ENCODE data around the gene GABRG3.

The GABRG3 gene

GRCh38 chr15:27509014-27509413, 538.0 kb downstream of the GABRG3 start:
- no peak for DNase-seq (ENCODE audit: low read depth)

GRCh38 chr15:27512281-27513001, 541.5 kb downstream of the GABRG3 start:
- no peak for DNase-seq (ENCODE audit: low read depth)

DNA sequence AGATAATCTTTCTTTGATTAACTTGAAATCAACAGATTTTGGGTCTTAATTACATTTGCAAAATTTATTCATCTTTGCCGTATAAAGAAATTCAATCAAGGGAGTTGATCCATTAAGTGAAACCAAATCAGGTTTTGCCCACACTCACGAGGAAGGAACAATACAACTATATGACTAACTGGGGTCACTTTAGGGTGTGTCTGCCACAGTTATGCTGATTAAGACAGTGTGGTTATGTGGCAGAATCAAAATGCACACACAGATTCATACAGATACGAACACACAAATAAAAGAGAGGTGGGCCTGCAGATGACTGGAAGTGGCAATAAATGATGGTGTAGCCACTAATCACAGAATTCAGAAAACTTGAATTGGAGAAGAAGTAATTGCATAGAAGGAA, 543.5 kb downstream of the GABRG3 start:
- DNase-seq (ENCODE audit: low read depth): no peak

GRCh38 chr15:27527490-27528067, 556.6 kb downstream of the GABRG3 start:
- DNase-seq (ENCODE audit: low read depth): no peak

- DNase-seq (ENCODE audit: low read depth): no peak
Measured at GRCh38 chr15:27529399-27529798, 558.4 kb downstream of the GABRG3 start.

GRCh38 chr15:27530994-27531393, 560.0 kb downstream of the GABRG3 start:
- DNase-seq (ENCODE audit: low read depth): no peak

DNA sequence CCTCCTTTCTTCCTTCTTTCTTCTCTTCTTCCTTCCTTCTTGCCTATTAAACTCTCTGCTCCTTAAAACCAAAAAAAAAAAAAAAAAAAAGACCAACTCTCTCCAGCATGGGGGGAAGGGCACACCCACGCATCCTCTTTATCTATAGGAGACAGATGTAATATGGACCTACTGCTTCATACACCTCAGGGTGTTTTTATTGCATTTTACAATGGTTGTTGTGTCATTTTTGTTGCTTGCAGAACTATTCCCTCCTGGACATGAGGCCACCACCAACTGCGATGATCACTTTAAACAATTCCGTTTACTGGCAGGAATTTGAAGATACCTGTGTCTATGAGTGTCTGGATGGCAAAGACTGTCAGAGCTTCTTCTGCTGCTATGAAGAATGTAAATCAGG, 561.4 kb downstream of the GABRG3 start:
- DNase-seq (ENCODE audit: low read depth): no peak

DNA sequence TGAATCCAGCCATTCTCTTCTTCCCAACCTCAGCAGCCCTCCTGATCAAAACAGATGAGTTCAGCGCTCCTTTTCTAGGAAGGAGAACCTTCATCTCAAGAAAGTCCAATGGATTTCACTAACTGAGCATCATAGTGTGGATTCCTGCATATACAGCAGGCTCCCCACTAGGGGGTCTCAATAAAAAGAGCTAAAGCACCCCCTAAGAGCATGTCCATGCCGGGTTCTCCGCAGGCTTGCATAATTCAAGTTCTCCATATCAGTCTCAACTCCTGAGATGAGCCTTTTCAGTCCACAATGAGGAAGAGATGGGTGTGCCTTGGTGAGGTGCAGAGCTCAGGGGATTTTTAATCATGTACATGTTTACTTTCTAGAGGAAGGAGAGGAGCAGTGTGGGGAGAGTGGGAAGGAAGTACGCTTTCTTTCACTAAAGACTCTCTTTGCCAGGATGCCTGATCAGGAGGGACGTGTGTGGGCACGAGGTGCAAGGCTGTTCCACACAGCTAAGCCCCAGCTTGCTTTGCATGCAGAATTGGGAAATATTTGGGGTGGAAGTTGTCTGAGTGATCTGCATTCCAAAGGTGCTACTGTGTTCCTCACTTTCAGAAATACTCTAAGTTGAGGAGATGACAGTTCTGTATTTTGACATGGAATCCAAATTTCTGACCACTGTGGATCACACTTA, 564.6 kb downstream of the GABRG3 start:
- no peak for DNase-seq (ENCODE audit: low read depth)

DNA sequence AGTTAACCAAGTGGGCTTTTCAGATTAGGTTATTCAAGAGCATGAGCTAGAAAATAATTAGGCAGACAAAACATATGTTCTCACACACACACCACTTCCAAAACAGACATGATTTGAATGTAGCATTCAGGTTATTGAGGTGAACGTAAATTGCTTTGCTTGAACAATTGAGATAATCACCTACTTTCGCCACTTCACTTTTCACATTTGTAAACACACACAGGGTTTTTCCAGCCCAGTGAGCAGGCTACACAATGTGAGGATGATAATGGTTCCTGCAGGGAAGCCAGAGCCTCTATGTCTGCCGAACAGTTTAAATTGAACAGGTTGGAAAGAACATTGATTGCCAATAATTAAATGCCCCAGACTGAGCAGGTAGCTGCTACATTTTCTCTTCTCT, 567.3 kb downstream of the GABRG3 start:
- no peak for DNase-seq (ENCODE audit: low read depth)

DNA sequence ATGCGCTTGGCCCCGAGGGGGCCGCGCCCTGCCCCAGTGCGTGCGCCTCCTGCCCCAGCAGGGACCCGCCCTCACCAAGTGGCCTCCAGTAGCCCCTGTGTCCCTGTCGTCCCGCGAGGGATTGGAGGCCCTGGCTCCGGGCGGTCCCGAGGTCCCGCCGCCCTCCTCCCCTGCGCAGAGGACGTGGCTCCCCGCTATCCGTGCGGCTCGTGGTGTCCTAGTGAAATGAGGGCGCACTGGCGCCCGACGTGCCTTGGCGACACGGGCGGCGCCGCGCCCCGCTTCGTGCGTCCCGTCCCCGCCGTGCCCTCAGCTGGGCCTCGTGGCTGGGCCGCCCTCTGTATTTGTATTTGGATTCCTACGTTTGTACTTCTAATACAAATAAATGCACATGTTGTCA, 570.6 kb downstream of the GABRG3 start:
- no peak for DNase-seq (ENCODE audit: low read depth)

- no peak for DNase-seq (ENCODE audit: low read depth)
Measured at GRCh38 chr15:27545494-27546255, 574.7 kb downstream of the GABRG3 start.

DNA sequence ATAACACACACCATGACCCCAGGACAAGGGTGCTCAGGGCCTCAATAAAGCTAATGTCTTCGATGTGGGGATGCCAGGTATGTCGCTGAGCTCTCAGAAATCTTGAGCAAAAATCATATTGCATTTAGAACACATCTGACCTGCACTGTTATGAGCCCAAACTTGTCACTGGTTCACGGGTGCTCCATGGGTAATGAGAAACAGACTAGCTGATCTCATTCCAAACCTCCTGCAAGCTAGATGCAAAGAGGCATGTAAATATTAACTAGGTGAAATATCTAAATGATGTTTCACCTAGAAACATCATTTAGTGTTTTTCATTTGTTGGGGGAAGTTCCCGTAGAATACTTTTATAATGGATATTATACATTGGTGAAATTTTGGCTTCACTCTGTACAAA, 578.8 kb downstream of the GABRG3 start:
- no peak for DNase-seq (ENCODE audit: low read depth)

DNA sequence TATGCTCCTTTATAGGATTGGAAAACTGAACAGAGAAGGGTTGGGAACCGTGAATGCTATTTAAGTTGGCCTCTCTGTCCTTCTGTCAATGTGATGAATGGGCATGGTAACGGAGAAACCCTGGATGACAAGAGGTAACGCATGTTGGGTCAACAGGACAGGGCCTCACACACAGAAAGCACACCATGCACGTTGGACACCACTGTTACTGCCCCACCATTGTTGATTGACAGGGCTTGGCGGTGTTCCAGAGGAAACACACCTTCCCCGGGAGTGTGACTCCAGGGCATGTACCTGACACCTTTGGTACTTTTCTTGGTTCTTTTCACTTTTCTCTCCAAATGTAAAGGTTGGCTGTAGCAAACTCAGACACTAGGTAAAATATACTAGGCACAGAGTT, 579.7 kb downstream of the GABRG3 start:
- no peak for DNase-seq (ENCODE audit: low read depth)

DNA sequence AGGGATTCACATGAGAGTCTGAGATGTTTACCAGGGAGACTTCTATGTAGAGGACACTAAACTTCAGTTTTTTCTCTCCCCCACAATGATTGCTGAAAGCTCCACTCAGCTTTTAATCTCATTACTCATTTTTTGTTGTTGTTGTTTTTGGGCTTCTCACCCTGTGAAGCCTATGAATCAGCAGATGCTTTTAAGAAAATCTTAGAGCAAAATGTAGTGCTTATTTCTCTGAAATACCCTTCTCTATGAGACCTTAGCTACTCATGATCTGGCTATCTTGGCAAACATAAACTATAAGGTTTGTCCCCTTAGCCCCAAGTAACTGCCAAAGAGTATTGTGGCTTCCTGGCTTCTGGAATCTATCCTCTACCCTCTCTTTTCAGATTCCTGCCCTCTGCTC, 590.8 kb downstream of the GABRG3 start:
- no peak for DNase-seq (ENCODE audit: low read depth)

- no peak for DNase-seq (ENCODE audit: low read depth)
Measured at GRCh38 chr15:27563765-27564370, 592.9 kb downstream of the GABRG3 start.

GRCh38 chr15:27564656-27565055, 593.7 kb downstream of the GABRG3 start:
- DNase-seq (ENCODE audit: low read depth): no peak

DNA sequence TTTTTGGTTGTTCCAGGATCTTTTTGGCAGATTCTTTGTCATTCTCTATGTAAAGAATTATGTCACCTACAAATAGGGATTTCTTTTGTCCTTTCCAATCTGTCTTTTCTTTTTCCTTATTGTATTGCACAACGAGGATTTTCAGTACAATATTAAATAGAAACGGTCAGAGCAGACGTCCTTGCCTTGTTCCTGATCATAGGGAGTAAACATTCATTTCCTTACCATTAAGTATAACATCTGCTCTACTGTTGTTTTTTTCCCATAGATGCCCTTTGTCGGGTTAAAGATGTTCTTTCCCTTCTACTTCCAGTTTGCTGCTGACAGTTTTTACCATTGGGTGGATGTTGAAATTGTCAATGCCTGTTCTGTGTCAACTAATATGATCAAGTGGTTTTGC, 599.8 kb downstream of the GABRG3 start:
- DNase-seq (ENCODE audit: low read depth): no peak

- DNase-seq (ENCODE audit: low read depth): no peak
Measured at GRCh38 chr15:27573805-27574485, 603.0 kb downstream of the GABRG3 start.

DNA sequence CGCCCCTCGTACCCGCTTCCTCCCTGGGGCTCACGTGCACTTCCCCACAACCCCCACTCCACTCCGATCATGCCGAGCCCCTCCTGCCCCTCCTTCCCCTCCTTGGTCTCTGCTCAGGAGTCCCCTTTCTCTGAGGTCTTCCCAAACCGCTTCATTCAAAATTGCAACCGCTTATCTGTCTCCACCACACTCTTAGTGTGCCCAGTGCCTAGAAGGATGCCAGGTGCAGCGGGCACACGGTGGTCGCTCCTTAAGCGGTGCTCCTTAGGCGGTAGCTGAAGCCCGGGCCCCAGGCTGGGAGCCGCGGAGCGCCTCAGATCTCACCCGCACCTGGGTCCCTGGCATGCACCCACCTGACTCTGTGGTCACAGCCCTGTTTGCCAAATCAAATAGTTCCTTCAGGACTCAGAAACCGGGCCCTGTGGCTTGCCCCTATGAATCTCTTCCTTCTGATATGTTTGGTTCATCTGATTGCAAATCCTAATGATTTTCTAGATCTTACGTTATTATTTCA, 603.6 kb downstream of the GABRG3 start:
- DNase-seq (ENCODE audit: low read depth): no peak

DNA sequence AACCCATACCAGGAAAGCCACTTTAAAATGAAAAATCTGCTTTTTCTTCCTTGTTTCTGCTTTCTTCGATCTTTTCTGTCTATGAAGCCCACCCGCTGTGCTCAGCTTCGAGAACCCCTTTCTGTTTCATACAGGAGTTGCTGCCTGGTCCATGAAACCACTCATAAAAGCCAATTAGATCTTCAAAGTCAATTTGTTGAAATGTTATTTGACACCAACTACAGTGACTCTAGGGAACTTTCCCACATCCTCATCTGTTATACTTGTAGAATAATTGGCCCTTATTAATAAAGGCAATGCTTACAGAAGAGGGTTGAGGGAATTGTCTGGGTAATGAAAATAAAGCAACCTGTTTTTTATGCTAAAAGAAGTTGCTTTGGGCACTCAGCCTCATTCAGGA, 604.5 kb downstream of the GABRG3 start:
- no peak for DNase-seq (ENCODE audit: low read depth)

GRCh38 chr15:27576576-27576975, 605.6 kb downstream of the GABRG3 start:
- no peak for DNase-seq (ENCODE audit: low read depth)

DNA sequence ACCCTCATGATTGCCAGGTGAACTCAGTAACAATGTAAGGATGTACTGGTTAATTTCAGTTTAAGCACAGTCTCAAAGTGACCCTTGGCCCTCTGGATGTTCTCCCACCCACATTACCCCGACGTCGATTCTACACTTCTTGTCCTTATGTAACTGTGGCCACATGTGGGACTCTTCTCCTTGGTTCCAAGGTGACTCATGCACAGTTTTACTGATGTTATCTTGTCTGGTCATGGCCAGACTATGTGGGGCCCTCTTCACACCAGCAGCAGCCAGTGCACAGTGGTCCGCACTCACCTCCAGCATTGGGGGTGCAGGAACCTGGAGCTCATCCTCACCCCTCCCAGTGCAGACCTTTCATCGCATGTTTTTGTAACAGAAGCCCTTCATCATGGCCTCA, 608.8 kb downstream of the GABRG3 start:
- DNase-seq (ENCODE audit: low read depth): no peak

Data from T-helper 22 cell (primary cell).